Activated naive CD8-positive, alpha-beta T cell treated with anti-CD3 and anti-CD28 coated beads, Interleukin-2, amount 50 U/mL, for 24 hours (primary cell): Measurements from ENCODE around the gene PRRX1.

Experiments
- ATAC-seq: fragments of 150-1000 bp; cut with Tn5 transposase; one replicate; pipeline ENCODE4 v1.10.0; 2021
- DNase-seq: peaks from one replicate; pipeline ENCODE4 v3.0.0; 2021
- H3K27ac Mint-ChIP-seq: one replicate; pipeline ENCODE4 v1.8.0; 2021; ENCODE audit warnings: mild to moderate bottlenecking, mixed read lengths
- H3K27me3 Mint-ChIP-seq: one replicate; pipeline ENCODE4 v1.8.0; 2021; ENCODE audit warnings: mixed read lengths
- H3K36me3 Mint-ChIP-seq: one replicate; pipeline ENCODE4 v1.8.0; 2021; ENCODE audit warnings: low read depth, mixed read lengths
- H3K4me1 Mint-ChIP-seq: one replicate; pipeline ENCODE4 v1.8.0; 2021; ENCODE audit warnings: mixed read lengths
- H3K4me3 Mint-ChIP-seq: one replicate; pipeline ENCODE4 v1.8.0; 2021; ENCODE audit warnings: mild to moderate bottlenecking, moderate library complexity, mixed read lengths
- H3K9me3 Mint-ChIP-seq: one replicate; pipeline ENCODE4 v1.8.0; 2021; ENCODE audit warnings: mixed read lengths

Gene PRRX1

DNA sequence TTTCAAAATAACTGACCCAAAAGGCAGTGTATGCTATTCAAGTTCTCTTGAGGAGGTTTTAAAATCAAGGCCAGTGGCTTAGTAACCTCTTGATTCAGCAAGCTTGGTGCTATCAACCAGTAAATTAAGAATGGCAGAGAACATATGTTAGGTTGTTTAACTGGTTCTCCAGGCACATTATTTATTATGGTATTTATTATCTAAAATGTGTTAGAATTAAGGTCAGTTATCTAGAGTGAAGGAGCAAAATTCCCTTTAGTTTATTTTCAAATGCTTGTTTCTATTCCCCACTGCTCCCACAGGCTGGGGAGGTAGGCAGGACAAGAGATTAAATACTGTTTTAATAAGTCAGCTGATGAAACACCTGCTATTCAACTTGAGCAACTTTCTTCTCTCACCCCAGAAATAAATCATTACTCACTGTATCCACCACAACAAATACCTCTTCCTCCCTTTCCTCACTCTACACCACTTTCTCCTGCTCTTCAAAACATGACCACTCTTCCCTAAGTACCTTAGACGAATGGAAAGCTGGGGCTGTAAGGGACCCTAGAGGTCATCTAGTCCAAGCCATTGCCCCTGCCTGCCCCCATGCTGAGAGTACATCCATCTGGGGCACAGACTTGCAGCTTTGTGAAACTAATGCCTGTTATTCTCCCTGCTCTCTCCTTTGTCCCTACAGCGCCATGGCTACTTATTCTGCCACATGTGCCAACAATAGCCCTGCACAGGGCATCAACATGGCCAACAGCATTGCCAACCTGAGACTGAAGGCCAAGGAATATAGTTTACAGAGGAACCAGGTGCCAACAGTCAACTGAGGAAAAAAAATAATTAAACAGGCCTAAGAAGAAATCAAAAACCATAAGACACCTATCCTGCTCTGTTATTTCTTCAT is 71.7 kb downstream of the PRRX1 start:
- Mint-ChIP-seq H3K4me3 (no peak overlapping the region), H3K27me3 (peaks cover 16% of the 10 kb centered on the region), H3K27ac (no peak overlapping the region), H3K4me1 (no peaks in the 10 kb centered on the region), H3K9me3 (no peaks in the 10 kb centered on the region), H3K36me3 (no peaks in the 10 kb centered on the region)
- ATAC-seq (no peak), DNase-seq (no peak)

DNA sequence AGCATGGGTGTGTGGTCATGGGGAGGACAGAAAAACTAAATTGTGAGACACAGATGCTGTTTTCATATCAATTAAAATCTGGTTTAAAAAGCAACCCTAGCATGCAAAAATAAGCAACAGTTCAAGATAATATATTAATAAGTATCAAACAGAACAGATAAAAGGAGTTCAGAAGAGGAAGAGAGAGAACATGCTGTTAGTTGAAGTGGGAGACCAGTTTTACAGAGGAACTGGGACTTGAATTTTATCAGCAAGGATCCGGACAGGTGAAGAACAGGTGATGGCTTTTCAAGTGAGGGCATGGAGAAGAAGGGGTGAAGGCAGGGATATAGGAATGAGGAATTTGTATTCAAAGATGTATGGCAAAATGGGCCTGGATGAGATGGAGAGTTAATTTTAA is 75.9 kb downstream of the PRRX1 start:
- Mint-ChIP-seq H3K36me3 (no peaks in the 10 kb centered on the region), H3K4me1 (no peaks in the 10 kb centered on the region), H3K9me3 (peaks cover 4% of the 10 kb centered on the region), H3K4me3 (no peak overlapping the region), H3K27ac (no peak overlapping the region), H3K27me3 (peaks cover 14% of the 10 kb centered on the region)
- ATAC-seq (no peak), DNase-seq (no peak)

DNA sequence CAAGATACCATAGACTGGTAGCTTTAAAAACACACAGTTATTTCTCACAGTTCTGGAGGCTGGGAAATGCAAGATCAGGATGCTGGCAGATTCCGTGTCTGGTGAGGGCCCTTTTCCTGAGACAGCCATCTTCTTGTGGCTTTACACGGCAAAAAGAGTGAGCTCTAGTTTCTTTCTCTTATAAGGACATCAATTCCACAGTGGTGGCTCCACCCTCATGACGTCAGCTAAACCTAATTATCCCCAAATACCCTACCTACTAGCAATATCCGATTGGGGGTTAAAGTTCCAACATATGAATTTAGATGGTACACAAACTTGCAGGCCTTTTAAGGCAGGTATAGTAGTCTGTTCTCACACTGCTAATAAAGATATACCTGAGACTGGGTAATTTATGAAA is 77.7 kb downstream of the PRRX1 start:
- ATAC-seq (no peak), DNase-seq (no peak)
- H3K4me3 Mint-ChIP-seq, result no peak overlapping the region
- H3K9me3 Mint-ChIP-seq, result peaks cover 4% of the 10 kb centered on the region
- H3K27me3 Mint-ChIP-seq, result peaks cover 11% of the 10 kb centered on the region
- no peak overlapping the region for H3K27ac Mint-ChIP-seq
- no peaks in the 10 kb centered on the region for H3K4me1 Mint-ChIP-seq
- H3K36me3 Mint-ChIP-seq, result no peaks in the 10 kb centered on the region

DNA sequence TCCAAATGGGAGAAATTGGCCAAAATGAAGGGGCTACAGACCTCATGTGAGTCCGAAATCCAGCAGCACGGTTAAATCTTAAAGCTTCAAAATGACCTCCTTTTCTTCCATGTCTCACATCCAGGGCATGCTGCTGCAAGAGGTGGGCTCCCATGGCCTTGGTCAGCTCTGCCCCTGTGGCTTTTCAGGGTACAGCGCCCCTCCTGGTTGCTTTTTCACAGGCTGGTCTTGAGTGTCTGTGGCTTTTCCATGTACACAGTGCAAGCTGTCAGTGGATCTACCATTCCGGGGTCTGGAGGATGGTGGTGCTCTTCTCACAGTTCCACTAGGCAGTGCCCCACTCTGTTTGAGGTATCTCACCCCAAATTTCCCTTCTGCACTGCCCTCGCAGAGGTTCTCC is 78.7 kb downstream of the PRRX1 start:
- Mint-ChIP-seq H3K27me3 (peaks cover 10% of the 10 kb centered on the region), H3K4me3 (no peak overlapping the region), H3K9me3 (peaks cover 4% of the 10 kb centered on the region), H3K27ac (no peak overlapping the region), H3K36me3 (no peaks in the 10 kb centered on the region), H3K4me1 (no peaks in the 10 kb centered on the region)
- DNase-seq (no peak), ATAC-seq (no peak)

DNA sequence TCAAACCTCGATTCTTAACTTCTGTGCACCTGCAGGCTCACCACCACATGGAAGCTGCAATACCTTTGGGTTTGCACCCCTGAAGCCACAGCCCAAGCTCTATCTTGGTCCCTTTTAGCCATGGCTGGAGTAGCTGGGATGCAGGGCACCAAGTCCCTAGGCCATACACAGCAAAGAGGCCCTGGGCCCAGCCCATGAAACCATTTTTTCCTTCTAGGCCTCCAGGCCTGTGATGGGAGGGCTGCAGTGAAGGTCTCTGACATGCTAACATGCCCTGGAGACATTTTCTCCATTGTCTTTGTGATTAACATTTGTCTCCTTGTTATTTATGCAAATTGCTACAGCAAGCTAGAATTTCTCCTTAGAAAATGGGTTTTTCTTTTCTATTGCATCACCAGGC is 79.2 kb downstream of the PRRX1 start:
- no peaks in the 10 kb centered on the region for H3K36me3 Mint-ChIP-seq
- peaks cover 9% of the 10 kb centered on the region for H3K27me3 Mint-ChIP-seq
- H3K4me1 Mint-ChIP-seq, result no peaks in the 10 kb centered on the region
- DNase-seq (no peak), ATAC-seq (no peak)
- no peak overlapping the region for H3K4me3 Mint-ChIP-seq
- H3K9me3 Mint-ChIP-seq, result peaks cover 4% of the 10 kb centered on the region
- H3K27ac Mint-ChIP-seq, result no peak overlapping the region

DNA sequence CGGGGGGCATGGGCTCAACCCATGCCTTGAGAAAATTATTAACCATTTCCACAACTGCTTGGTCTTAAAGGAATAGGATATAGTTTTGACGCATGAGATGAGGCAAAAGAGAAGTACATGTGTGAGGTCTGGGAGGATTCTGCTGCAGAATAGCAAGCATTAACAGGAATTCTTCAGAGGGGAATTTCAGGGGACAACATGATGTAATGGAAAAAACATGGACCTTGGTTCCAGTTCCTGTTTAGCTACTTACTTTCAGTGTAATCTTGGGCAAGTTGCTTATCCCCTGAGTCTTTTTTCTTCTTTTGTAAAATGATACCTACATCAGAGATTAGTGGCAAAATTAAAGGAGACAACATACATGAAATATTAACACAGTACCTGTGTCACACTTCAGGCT is 85.6 kb downstream of the PRRX1 start:
- H3K36me3 Mint-ChIP-seq, result no peaks in the 10 kb centered on the region
- no peak for ATAC-seq
- peaks cover 1% of the 10 kb centered on the region for H3K27me3 Mint-ChIP-seq
- no peak for DNase-seq
- H3K27ac Mint-ChIP-seq, result no peak overlapping the region
- H3K4me3 Mint-ChIP-seq, result no peak overlapping the region
- no peaks in the 10 kb centered on the region for H3K9me3 Mint-ChIP-seq
- H3K4me1 Mint-ChIP-seq, result no peaks in the 10 kb centered on the region

DNA sequence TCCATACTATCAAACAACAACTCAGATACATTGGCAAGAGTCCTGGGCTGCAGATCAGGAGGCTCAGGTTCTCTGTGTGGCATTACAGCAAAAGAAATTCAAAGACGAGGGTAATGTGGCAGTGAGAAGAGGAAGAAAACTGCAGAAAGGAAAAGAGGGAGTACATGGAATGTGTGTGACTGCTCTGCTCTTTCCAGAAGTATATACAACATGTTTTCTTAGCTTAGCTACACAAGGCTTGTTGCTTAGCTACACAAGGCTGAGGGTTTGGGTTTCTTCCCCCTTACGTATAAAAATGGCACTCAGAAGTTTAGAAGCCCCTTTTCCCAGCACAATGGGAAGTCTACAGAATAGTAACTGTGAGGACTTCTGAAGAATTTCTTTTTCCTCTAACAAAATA is 86.0 kb downstream of the PRRX1 start:
- DNase-seq (no peak), ATAC-seq (no peak)
- H3K27me3 Mint-ChIP-seq, result peaks cover 1% of the 10 kb centered on the region
- H3K4me3 Mint-ChIP-seq, result no peak overlapping the region
- H3K36me3 Mint-ChIP-seq, result no peaks in the 10 kb centered on the region
- H3K9me3 Mint-ChIP-seq, result no peaks in the 10 kb centered on the region
- no peaks in the 10 kb centered on the region for H3K4me1 Mint-ChIP-seq
- H3K27ac Mint-ChIP-seq, result no peak overlapping the region

DNA sequence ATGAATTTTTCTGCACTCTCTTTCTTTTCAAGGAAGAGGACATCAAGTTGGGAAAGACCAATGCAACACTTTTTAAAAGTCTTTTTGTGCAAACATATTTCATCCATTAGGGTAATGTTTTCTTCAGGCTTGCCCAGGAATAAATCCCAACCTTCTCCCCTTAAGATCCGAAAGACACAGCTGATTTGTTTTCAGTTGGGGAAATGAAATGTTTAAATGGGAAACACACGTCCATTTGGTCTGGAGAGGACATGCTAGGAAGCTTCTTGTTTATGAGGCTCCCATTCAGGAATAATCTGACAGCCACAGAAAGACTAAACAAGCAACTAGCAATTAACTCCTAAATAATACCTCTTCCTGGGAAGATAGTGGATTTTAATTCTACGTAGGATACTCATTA is 91.9 kb downstream of the PRRX1 start:
- ATAC-seq, result no peak
- Mint-ChIP-seq H3K27ac (no peak overlapping the region), H3K4me3 (no peak overlapping the region), H3K36me3 (no peaks in the 10 kb centered on the region), H3K9me3 (no peaks in the 10 kb centered on the region), H3K27me3 (peaks cover 3% of the 10 kb centered on the region), H3K4me1 (no peaks in the 10 kb centered on the region)
- DNase-seq, result no peak

DNA sequence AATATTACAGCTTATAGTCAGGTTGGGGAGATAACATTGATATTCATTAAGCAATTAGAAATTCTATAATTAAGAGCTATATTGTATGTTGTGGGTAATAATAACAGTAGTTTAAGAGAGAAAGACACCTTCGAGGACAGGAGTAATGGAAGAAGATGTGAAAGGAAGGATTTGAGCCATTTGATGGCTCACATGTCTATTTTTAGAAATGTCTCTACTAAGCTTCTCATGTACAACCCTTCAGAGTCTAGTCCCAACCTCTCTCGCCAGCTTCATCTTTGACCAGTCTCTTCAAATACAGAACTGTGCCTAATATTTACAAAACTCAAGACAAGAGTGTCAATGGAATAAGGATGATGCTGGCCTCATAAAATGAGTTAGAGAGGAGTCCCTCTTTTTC is 95.1 kb downstream of the PRRX1 start:
- H3K4me3 Mint-ChIP-seq, result no peak overlapping the region
- DNase-seq (no peak), ATAC-seq (no peak)
- no peak overlapping the region for H3K27ac Mint-ChIP-seq
- no peaks in the 10 kb centered on the region for H3K9me3 Mint-ChIP-seq
- no peaks in the 10 kb centered on the region for H3K36me3 Mint-ChIP-seq
- peaks cover 3% of the 10 kb centered on the region for H3K27me3 Mint-ChIP-seq
- no peaks in the 10 kb centered on the region for H3K4me1 Mint-ChIP-seq

DNA sequence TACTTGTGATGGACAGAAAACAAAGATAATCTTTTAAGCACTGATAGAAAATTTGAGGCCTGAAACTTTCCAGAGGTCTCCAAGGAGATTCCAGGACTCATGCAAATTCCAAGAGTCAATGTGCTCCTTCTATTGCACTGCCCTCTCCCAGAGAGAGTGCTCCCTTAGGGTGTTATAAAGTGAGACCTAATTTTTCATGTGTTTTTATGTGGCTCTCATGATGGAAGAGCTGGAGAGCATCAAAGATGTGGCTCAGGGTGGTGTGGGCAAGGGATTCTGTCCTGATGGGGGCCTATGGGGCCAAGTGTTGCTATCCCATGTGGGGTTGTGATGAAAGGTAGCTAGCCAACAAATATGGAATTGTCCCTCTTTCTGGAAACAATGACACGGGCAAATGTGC is 101.3 kb downstream of the PRRX1 start:
- H3K27ac Mint-ChIP-seq, result no peak overlapping the region
- H3K27me3 Mint-ChIP-seq, result peaks cover 4% of the 10 kb centered on the region
- no peak overlapping the region for H3K4me3 Mint-ChIP-seq
- DNase-seq (no peak), ATAC-seq (no peak)
- no peaks in the 10 kb centered on the region for H3K9me3 Mint-ChIP-seq
- H3K4me1 Mint-ChIP-seq, result no peaks in the 10 kb centered on the region
- no peaks in the 10 kb centered on the region for H3K36me3 Mint-ChIP-seq

DNA sequence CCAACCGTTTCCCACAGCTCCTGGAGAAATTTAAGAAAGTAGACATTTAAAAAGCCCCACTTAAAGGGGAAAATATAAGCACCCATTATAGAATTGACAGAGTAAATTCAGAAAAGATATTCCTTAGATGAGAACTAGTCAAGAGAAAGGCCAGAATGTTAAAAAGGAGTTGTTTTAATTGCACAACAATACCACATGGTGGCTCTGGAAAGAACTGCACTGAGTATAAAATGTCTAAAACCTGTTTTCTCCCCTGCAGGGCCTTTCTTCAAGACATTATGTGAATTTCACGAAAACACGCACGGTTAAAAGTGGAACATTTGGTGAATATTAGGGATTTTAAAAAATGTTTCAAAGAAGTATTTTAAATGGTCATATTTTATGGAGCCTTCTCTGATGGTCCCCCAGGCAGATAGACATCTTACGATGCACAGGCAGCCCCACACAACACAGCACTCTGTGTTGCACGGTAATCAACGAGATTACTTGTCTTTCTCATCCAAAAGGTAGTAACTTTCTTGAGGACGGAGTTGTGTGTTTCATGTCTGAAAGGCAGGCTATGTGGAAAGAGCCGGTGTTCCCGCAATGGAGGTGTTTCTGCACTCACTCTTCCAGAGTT is 101.9 kb downstream of the PRRX1 start:
- Mint-ChIP-seq H3K36me3 (no peaks in the 10 kb centered on the region), H3K4me1 (no peaks in the 10 kb centered on the region), H3K9me3 (no peaks in the 10 kb centered on the region), H3K27me3 (peaks cover 4% of the 10 kb centered on the region), H3K4me3 (no peak overlapping the region), H3K27ac (no peak overlapping the region)
- ATAC-seq, result no peak
- no peak for DNase-seq

DNA sequence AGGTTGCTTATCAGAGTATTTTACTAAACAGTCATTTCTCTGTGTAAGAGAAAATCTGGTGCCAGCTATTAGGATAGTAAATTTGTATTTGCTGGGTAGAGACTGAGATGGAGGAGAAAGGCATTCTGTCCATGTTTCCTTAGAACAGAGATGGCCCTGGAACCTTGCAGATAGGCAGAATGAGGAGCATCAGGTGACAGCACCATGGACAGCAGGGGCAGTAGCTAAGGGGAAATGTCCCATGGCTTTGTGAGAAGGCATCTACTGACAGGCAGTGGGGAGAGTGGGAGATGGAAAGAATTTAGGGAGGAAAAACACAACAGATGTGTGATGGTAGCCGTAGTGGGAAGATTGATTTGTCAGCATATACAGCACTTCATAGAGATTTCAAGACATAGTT is 105.0 kb downstream of the PRRX1 start:
- Mint-ChIP-seq H3K27me3 (peaks cover 4% of the 10 kb centered on the region), H3K4me3 (no peak overlapping the region), H3K36me3 (no peaks in the 10 kb centered on the region), H3K9me3 (no peaks in the 10 kb centered on the region), H3K4me1 (no peaks in the 10 kb centered on the region), H3K27ac (no peak overlapping the region)
- ATAC-seq (no peak), DNase-seq (no peak)

DNA sequence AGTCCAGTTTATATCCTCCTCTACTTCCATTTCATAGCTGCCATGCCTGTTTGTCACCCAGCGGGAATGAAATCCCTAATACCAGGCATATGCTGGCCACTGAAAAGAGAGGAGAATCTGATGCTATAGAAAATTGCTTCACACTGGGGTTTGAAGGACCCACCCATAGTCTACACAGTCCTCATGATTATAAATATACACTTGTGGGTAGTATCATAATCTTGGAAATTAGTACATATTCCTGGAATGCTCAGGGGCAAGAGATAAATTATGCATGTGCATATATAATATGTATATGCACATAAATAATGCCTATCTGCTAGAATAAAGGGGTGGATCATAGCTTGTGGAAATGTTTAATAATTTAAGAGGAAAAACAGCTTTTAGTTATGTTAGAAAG is 105.8 kb downstream of the PRRX1 start:
- no peak for DNase-seq
- Mint-ChIP-seq H3K4me1 (no peaks in the 10 kb centered on the region), H3K27ac (no peak overlapping the region), H3K4me3 (no peak overlapping the region), H3K36me3 (no peaks in the 10 kb centered on the region), H3K27me3 (peaks cover 4% of the 10 kb centered on the region), H3K9me3 (no peaks in the 10 kb centered on the region)
- ATAC-seq, result no peak

DNA sequence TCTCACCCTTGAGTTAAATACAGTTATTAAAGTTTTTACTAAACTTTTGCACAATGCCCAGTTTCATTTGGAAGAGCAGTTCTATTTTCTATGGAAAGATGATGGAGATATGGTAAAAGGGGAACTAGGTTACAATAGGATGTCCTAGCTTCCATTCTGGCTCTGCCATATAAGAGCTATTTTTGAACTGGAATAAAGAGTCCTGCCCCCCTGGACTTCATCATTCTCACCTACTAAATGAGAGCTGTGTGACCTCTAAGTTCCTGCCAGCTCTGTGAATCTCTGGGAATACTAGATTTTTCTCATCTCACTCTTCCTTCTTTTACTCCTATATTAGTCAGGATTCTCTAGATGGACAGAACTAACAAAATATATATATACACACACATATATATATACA is 106.3 kb downstream of the PRRX1 start:
- ATAC-seq, result no peak

DNA sequence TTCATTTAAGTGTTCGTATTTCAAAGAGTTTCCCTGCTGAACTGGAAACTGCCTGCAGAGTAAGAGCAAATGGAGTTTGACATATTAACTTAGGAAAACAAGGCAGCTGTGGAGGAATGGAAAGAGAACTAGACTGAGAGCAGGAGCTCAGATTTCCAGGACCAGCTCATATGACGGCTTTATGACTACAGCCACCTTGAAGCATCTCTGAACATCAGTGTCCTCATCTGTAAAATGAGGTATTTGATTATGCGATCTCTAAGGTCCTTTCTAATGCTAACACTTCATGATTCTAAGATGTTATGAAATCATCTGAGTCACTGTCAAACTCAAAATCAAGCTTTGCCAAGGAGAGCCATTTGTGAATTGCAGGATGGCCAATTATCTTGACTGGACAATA is 112.3 kb downstream of the PRRX1 start:
- H3K27ac Mint-ChIP-seq, result no peak overlapping the region
- no peak for ATAC-seq

More for the DNA sequence above, 106.3 kb downstream of the PRRX1 start:
- Mint-ChIP-seq H3K4me3 (no peak overlapping the region), H3K36me3 (no peaks in the 10 kb centered on the region), H3K4me1 (no peaks in the 10 kb centered on the region), H3K9me3 (no peaks in the 10 kb centered on the region), H3K27ac (no peak overlapping the region), H3K27me3 (peaks cover 4% of the 10 kb centered on the region)
- no peak for DNase-seq

More for the DNA sequence above, 112.3 kb downstream of the PRRX1 start:
- no peaks in the 10 kb centered on the region for H3K36me3 Mint-ChIP-seq
- H3K27me3 Mint-ChIP-seq, result peaks cover 3% of the 10 kb centered on the region
- H3K4me3 Mint-ChIP-seq, result no peak overlapping the region
- no peak for DNase-seq
- H3K9me3 Mint-ChIP-seq, result peaks cover 11% of the 10 kb centered on the region
- H3K4me1 Mint-ChIP-seq, result no peaks in the 10 kb centered on the region
